WTC11 (cell line): Measurements from ENCODE around the gene ZNF547. TPM values are rescaled to one million over a fixed set of nuclear protein-coding genes. Genes with fewer than 3 reads are reported as not detected.

Experiments
- ATF1 ChIP-seq: sonication (generic); formaldehyde crosslinking; IDR thresholded peaks from 2 replicates; pipeline ENCODE4 v1.8.1; 2023; ENCODE audit warnings: mild to moderate bottlenecking, moderate library complexity, missing genetic modification reagents
- CDX4 ChIP-seq: fragments of 250-450 bp; sonication (Bioruptor Pico); IDR thresholded peaks from 2 replicates; pipeline ENCODE4 v1.9.0; 2021; ENCODE audit warnings: moderate library complexity, mild to moderate bottlenecking, inconsistent platforms, borderline replicate concordance
- E2F5 ChIP-seq: sonication (generic); formaldehyde crosslinking; IDR thresholded peaks from 2 replicates; pipeline ENCODE4 v1.8.1; 2022; ENCODE audit warnings: mild to moderate bottlenecking, moderate library complexity, missing genetic modification reagents
- ESRRA ChIP-seq: sonication (generic); formaldehyde crosslinking; IDR thresholded peaks from 2 replicates; pipeline ENCODE4 v1.8.1; 2022; ENCODE audit warnings: mild to moderate bottlenecking, missing genetic modification reagents, borderline replicate concordance
- FOXP1 ChIP-seq: sonication (generic); formaldehyde crosslinking; IDR thresholded peaks from 2 replicates; pipeline ENCODE4 v1.8.0; 2022; ENCODE audit warnings: missing genetic modification reagents, mild to moderate bottlenecking, moderate library complexity, borderline replicate concordance
- GTF2I ChIP-seq: fragments of 250-450 bp; sonication (Bioruptor Pico); conservative IDR thresholded peaks from 2 replicates; pipeline ENCODE4 v1.4.0; 2021; ENCODE audit warnings: mild to moderate bottlenecking
- JUN ChIP-seq: sonication (generic); formaldehyde crosslinking; IDR thresholded peaks from 2 replicates; pipeline ENCODE4 v1.8.0; 2023; ENCODE audit warnings: mild to moderate bottlenecking, missing genetic modification reagents
- SP1 ChIP-seq: sonication (generic); formaldehyde crosslinking; conservative IDR thresholded peaks from 2 replicates; pipeline ENCODE4 v1.8.1; 2022; ENCODE audit warnings: missing genetic modification reagents
- TP53 ChIP-seq: sonication (generic); formaldehyde crosslinking; IDR thresholded peaks from 2 replicates; pipeline ENCODE4 v1.8.1; 2023; ENCODE audit warnings: mild to moderate bottlenecking, missing genetic modification reagents
- ZNF232 ChIP-seq: sonication (generic); formaldehyde crosslinking; IDR thresholded peaks from 2 replicates; pipeline ENCODE4 v1.8.0; 2022; ENCODE audit warnings: mild to moderate bottlenecking, missing genetic modification reagents
- ZNF532 ChIP-seq: fragments of 250-450 bp; sonication (Bioruptor Pico); IDR thresholded peaks from 2 replicates; pipeline ENCODE4 v1.9.0; 2021; ENCODE audit warnings: mild to moderate bottlenecking, borderline replicate concordance
- total RNA-seq: library from RNA; stranded (reverse); gene quantifications from 3 replicates; pipeline ENCODE4 v1.2.3, GENCODE V29; 2021
- TF ChIP-seq, protein P1 (sequence below): sonication (generic); formaldehyde crosslinking; IDR thresholded peaks from 2 replicates; pipeline ENCODE4 v1.8.1; 2023; ENCODE audit warnings: mild to moderate bottlenecking, missing genetic modification reagents, borderline replicate concordance
- TF ChIP-seq, protein P2 (sequence below): sonication (generic); formaldehyde crosslinking; conservative IDR thresholded peaks from 2 replicates; pipeline ENCODE4 v1.8.1; 2023; ENCODE audit warnings: mild to moderate bottlenecking, low read depth, missing genetic modification reagents, moderate library complexity
- TF ChIP-seq, protein P3 (sequence below): sonication (generic); formaldehyde crosslinking; IDR thresholded peaks from 2 replicates; pipeline ENCODE4 v1.8.1; 2022; ENCODE audit warnings: low read depth, missing genetic modification reagents, borderline replicate concordance
- TF ChIP-seq, protein P4 (sequence below): sonication (generic); formaldehyde crosslinking; IDR thresholded peaks from 2 replicates; pipeline ENCODE4 v1.8.0; 2022; ENCODE audit warnings: mild to moderate bottlenecking, missing genetic modification reagents
- TF ChIP-seq, protein P5 (sequence below): sonication (generic); formaldehyde crosslinking; IDR thresholded peaks from 2 replicates; pipeline ENCODE4 v1.8.0; 2022; ENCODE audit warnings: missing genetic modification reagents

Gene ZNF547
- total RNA-seq, 1 experiment from 2014 or later: 2.3 TPM

GRCh38 chr19:57320180-57321084, 42.9 kb upstream of the ZNF547 start, which contains the start of gene ZNF543 (continued):
- TF ChIP-seq, protein P1, sequence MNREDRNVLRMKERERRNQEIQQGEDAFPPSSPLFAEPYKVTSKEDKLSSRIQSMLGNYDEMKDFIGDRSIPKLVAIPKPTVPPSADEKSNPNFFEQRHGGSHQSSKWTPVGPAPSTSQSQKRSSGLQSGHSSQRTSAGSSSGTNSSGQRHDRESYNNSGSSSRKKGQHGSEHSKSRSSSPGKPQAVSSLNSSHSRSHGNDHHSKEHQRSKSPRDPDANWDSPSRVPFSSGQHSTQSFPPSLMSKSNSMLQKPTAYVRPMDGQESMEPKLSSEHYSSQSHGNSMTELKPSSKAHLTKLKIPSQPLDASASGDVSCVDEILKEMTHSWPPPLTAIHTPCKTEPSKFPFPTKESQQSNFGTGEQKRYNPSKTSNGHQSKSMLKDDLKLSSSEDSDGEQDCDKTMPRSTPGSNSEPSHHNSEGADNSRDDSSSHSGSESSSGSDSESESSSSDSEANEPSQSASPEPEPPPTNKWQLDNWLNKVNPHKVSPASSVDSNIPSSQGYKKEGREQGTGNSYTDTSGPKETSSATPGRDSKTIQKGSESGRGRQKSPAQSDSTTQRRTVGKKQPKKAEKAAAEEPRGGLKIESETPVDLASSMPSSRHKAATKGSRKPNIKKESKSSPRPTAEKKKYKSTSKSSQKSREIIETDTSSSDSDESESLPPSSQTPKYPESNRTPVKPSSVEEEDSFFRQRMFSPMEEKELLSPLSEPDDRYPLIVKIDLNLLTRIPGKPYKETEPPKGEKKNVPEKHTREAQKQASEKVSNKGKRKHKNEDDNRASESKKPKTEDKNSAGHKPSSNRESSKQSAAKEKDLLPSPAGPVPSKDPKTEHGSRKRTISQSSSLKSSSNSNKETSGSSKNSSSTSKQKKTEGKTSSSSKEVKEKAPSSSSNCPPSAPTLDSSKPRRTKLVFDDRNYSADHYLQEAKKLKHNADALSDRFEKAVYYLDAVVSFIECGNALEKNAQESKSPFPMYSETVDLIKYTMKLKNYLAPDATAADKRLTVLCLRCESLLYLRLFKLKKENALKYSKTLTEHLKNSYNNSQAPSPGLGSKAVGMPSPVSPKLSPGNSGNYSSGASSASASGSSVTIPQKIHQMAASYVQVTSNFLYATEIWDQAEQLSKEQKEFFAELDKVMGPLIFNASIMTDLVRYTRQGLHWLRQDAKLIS: no peak
- TF ChIP-seq ZNF232 (CRISPR knock-in tag): no peak
- TF ChIP-seq, protein P2, sequence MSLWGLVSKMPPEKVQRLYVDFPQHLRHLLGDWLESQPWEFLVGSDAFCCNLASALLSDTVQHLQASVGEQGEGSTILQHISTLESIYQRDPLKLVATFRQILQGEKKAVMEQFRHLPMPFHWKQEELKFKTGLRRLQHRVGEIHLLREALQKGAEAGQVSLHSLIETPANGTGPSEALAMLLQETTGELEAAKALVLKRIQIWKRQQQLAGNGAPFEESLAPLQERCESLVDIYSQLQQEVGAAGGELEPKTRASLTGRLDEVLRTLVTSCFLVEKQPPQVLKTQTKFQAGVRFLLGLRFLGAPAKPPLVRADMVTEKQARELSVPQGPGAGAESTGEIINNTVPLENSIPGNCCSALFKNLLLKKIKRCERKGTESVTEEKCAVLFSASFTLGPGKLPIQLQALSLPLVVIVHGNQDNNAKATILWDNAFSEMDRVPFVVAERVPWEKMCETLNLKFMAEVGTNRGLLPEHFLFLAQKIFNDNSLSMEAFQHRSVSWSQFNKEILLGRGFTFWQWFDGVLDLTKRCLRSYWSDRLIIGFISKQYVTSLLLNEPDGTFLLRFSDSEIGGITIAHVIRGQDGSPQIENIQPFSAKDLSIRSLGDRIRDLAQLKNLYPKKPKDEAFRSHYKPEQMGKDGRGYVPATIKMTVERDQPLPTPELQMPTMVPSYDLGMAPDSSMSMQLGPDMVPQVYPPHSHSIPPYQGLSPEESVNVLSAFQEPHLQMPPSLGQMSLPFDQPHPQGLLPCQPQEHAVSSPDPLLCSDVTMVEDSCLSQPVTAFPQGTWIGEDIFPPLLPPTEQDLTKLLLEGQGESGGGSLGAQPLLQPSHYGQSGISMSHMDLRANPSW (CRISPR knock-in tag): no peak
- TF ChIP-seq TP53 (CRISPR knock-in tag): no peak
- TF ChIP-seq, protein P3, sequence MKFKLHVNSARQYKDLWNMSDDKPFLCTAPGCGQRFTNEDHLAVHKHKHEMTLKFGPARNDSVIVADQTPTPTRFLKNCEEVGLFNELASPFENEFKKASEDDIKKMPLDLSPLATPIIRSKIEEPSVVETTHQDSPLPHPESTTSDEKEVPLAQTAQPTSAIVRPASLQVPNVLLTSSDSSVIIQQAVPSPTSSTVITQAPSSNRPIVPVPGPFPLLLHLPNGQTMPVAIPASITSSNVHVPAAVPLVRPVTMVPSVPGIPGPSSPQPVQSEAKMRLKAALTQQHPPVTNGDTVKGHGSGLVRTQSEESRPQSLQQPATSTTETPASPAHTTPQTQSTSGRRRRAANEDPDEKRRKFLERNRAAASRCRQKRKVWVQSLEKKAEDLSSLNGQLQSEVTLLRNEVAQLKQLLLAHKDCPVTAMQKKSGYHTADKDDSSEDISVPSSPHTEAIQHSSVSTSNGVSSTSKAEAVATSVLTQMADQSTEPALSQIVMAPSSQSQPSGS (CRISPR knock-in tag): no peak
- peak; percentile 86 for TF ChIP-seq SP1 (CRISPR knock-in tag)
- TF ChIP-seq, protein P4, sequence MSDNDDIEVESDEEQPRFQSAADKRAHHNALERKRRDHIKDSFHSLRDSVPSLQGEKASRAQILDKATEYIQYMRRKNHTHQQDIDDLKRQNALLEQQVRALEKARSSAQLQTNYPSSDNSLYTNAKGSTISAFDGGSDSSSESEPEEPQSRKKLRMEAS (CRISPR knock-in tag): peak; percentile 65; the same call in 1 of the 2 replicates
- no peak; the same call in 1 of the 2 replicates for TF ChIP-seq ESRRA (CRISPR knock-in tag)
- no peak for TF ChIP-seq GTF2I (CRISPR knock-in tag)
- no peak for TF ChIP-seq JUN
- no peak for TF ChIP-seq ZNF532 (CRISPR knock-in tag)
- TF ChIP-seq, protein P5, sequence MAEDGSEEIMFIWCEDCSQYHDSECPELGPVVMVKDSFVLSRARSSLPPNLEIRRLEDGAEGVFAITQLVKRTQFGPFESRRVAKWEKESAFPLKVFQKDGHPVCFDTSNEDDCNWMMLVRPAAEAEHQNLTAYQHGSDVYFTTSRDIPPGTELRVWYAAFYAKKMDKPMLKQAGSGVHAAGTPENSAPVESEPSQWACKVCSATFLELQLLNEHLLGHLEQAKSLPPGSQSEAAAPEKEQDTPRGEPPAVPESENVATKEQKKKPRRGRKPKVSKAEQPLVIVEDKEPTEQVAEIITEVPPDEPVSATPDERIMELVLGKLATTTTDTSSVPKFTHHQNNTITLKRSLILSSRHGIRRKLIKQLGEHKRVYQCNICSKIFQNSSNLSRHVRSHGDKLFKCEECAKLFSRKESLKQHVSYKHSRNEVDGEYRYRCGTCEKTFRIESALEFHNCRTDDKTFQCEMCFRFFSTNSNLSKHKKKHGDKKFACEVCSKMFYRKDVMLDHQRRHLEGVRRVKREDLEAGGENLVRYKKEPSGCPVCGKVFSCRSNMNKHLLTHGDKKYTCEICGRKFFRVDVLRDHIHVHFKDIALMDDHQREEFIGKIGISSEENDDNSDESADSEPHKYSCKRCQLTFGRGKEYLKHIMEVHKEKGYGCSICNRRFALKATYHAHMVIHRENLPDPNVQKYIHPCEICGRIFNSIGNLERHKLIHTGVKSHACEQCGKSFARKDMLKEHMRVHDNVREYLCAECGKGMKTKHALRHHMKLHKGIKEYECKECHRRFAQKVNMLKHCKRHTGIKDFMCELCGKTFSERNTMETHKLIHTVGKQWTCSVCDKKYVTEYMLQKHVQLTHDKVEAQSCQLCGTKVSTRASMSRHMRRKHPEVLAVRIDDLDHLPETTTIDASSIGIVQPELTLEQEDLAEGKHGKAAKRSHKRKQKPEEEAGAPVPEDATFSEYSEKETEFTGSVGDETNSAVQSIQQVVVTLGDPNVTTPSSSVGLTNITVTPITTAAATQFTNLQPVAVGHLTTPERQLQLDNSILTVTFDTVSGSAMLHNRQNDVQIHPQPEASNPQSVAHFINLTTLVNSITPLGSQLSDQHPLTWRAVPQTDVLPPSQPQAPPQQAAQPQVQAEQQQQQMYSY (CRISPR knock-in tag): no peak
- TF ChIP-seq CDX4: no peak
- 0 out of 2 replicates have a peak, but pooled peaks have one; percentile 47 for TF ChIP-seq FOXP1 (CRISPR knock-in tag)
- no peak for TF ChIP-seq ATF1 (CRISPR knock-in tag)
- TF ChIP-seq E2F5 (CRISPR knock-in tag): no peak
